Sigmoid colon (tissue), 4 donors: Measurements from ENCODE around the gene PLCD3.

Experiments used
- CTCF ChIP-seq, 4 experiments: fragments of 450-650 bp in 3 of 4; fragments of 200-600 bp in 1 of 4; IDR thresholded peaks; one replicate each; pipeline ENCODE4 v1.5.1; 2016 to 2019; ENCODE audit warnings: antibody characterized with exemption in 4 of 4, mild to moderate bottlenecking in 3 of 4, moderate library complexity in 2 of 4
- EP300 ChIP-seq, 4 donors: sonication (generic); formaldehyde crosslinking; IDR thresholded peaks; one replicate each; pipeline ENCODE4 v1.6.1; 2017; ENCODE audit warnings: antibody characterized with exemption in 4 of 4

GRCh38 chr17:45116434-45117016 lies 15.8 kb downstream of the PLCD3 start:
- no peak for TF ChIP-seq CTCF (IDR thresholded peaks at IDR 0.05)
- TF ChIP-seq EP300 (IDR thresholded peaks at IDR 0.05): no peak
